Measurements from ENCODE around the gene RMI1. TPM values are rescaled to one million over a fixed set of nuclear protein-coding genes. Genes with fewer than 3 reads are reported as not detected.
"Not testable (repeated sequence)": the region's sequence is repeated elsewhere in the genome, so short reads cannot be mapped to it uniquely, and the experiment has no call there.

The RMI1 gene
- total RNA-seq, 1 donor from 2014 or later = 8.2 TPM

GRCh38 chr9:83940590-83941303 is 39.9 kb upstream of the RMI1 start:
- TF ChIP-seq CTCF (IDR thresholded peaks at IDR 0.05) = no peak
- no peak for DNase-seq (ENCODE audit: extremely low spot score, unreplicated experiment)
- peaks cover 5% of the 10 kb centered on the region for H3K4me1 Mint-ChIP-seq (ENCODE audit: unreplicated experiment)
- H3K4me3 Mint-ChIP-seq (ENCODE audit: unreplicated experiment) = no peak overlapping the region
- H3K9me3 Mint-ChIP-seq (ENCODE audit: unreplicated experiment) = no peaks in the 10 kb centered on the region
- no peak overlapping the region for H3K27ac Mint-ChIP-seq (ENCODE audit: unreplicated experiment)
- H3K27me3 Mint-ChIP-seq (ENCODE audit: unreplicated experiment) = no peaks in the 10 kb centered on the region
- H3K36me3 Mint-ChIP-seq (ENCODE audit: unreplicated experiment) = no peaks in the 10 kb centered on the region

DNA sequence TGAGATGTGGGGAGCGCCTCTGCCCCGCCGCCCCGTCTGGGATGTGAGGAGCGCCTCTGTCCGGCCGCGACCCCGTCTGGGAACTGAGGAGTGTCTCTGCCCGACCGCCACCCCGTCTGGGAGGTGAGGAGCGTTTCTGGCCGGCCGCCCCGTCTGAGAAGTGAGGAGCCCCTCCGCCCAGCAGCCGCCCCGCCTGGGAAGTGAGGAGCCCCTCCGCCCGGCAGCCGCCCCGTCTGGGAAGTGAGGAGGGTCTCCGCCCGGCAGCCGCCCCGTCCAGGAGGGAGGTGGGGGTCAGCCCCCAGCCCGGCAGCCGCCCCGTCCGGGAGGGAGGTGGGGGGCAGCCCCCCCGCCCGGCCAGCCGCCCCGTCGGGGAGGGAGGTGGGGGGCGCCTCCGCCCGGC is 32.5 kb upstream of the RMI1 start:
- not testable (repeated sequence) for H3K36me3 Mint-ChIP-seq (ENCODE audit: unreplicated experiment); H3K27me3 Mint-ChIP-seq (ENCODE audit: unreplicated experiment); H3K4me1 Mint-ChIP-seq (ENCODE audit: unreplicated experiment); H3K9me3 Mint-ChIP-seq (ENCODE audit: unreplicated experiment); DNase-seq (ENCODE audit: extremely low spot score, unreplicated experiment); H3K27ac Mint-ChIP-seq (ENCODE audit: unreplicated experiment); H3K4me3 Mint-ChIP-seq (ENCODE audit: unreplicated experiment)

GRCh38 chr9:83956086-83956435 is 24.5 kb upstream of the RMI1 start:
- Mint-ChIP-seq H3K4me3 (ENCODE audit: unreplicated experiment) (peak overlapping the region; percentile 72), H3K36me3 (ENCODE audit: unreplicated experiment) (no peaks in the 10 kb centered on the region), H3K27ac (ENCODE audit: unreplicated experiment) (peak overlapping the region; percentile 85), H3K9me3 (ENCODE audit: unreplicated experiment) (no peaks in the 10 kb centered on the region), H3K4me1 (ENCODE audit: unreplicated experiment) (peaks cover 22% of the 10 kb centered on the region), H3K27me3 (ENCODE audit: unreplicated experiment) (no peaks in the 10 kb centered on the region)
- no peak for TF ChIP-seq CTCF (IDR thresholded peaks at IDR 0.05)
- DNase-seq (ENCODE audit: extremely low spot score, unreplicated experiment) = no peak

DNA sequence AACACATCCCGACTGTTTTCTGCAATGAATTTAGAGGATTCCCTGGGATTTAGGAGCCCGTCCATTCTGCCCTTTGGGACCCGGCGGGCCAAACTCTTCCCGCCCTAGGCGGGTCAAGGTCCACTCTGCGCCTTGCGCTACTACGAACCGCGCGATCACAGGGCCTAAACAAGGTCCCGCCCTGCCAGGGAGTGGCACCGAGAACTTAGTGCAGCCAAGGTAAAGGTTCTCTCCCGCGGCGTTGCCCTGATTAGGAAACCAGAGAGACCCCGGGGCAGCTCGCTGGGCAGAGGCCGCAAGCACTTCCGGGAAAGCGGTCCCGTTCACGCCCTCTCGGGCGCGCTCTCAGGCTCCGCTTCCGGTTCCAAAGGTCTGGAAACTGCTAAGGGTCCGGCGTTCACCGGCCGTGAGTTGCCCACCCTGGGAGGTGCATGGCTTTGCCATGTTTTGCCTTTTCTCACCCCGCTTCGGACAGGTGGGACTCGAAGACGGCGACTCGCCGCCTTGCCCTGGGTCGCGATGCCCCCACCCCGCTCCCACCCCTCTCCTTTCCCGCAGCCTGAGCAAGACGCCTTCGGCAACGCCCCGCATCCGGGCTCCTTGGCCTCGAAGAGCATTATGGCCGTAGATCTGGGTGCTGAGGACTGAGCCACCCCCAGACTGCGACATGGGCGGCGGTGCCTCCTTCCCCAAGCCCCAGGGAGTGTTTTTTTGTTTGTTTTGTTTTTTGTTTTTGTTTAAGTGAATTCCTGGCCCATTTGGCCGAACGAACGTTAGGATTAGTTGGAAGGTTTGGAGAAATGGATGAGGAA is 24.0 kb upstream of the RMI1 start:
- H3K36me3 Mint-ChIP-seq (ENCODE audit: unreplicated experiment) = no peaks in the 10 kb centered on the region
- H3K27ac Mint-ChIP-seq (ENCODE audit: unreplicated experiment) = peak overlapping the region; percentile 85
- DNase-seq (ENCODE audit: extremely low spot score, unreplicated experiment) = no peak
- no peaks in the 10 kb centered on the region for H3K9me3 Mint-ChIP-seq (ENCODE audit: unreplicated experiment)
- no peak for TF ChIP-seq CTCF (IDR thresholded peaks at IDR 0.05)
- H3K4me1 Mint-ChIP-seq (ENCODE audit: unreplicated experiment) = peaks cover 22% of the 10 kb centered on the region
- H3K4me3 Mint-ChIP-seq (ENCODE audit: unreplicated experiment) = peak overlapping the region; percentile 72
- no peaks in the 10 kb centered on the region for H3K27me3 Mint-ChIP-seq (ENCODE audit: unreplicated experiment)

- H3K27ac Mint-ChIP-seq (ENCODE audit: unreplicated experiment) = no peak overlapping the region
These were observed 23.4 kb upstream of the RMI1 start for GRCh38 chr9:83957248-83957513.

More at GRCh38 chr9:83957248-83957513, 23.4 kb upstream of the RMI1 start:
- H3K4me3 Mint-ChIP-seq (ENCODE audit: unreplicated experiment) = peak overlapping the region; percentile 72
- no peaks in the 10 kb centered on the region for H3K9me3 Mint-ChIP-seq (ENCODE audit: unreplicated experiment)
- no peak for DNase-seq (ENCODE audit: extremely low spot score, unreplicated experiment)
- H3K36me3 Mint-ChIP-seq (ENCODE audit: unreplicated experiment) = no peaks in the 10 kb centered on the region
- H3K27me3 Mint-ChIP-seq (ENCODE audit: unreplicated experiment) = no peaks in the 10 kb centered on the region
- TF ChIP-seq CTCF (IDR thresholded peaks at IDR 0.05) = no peak
- H3K4me1 Mint-ChIP-seq (ENCODE audit: unreplicated experiment) = peaks cover 27% of the 10 kb centered on the region

Data from osteocyte (in vitro differentiated cells).